ENCODE results near the gene TRAPPC2L.
"Not testable (repeated sequence)": the region's sequence is repeated elsewhere in the genome, so short reads cannot be mapped to it uniquely, and the experiment has no call there.

The TRAPPC2L gene

GRCh38 chr16:88819126-88819525, 37.8 kb upstream of the TRAPPC2L start:
- DNase-seq = no peak

DNA sequence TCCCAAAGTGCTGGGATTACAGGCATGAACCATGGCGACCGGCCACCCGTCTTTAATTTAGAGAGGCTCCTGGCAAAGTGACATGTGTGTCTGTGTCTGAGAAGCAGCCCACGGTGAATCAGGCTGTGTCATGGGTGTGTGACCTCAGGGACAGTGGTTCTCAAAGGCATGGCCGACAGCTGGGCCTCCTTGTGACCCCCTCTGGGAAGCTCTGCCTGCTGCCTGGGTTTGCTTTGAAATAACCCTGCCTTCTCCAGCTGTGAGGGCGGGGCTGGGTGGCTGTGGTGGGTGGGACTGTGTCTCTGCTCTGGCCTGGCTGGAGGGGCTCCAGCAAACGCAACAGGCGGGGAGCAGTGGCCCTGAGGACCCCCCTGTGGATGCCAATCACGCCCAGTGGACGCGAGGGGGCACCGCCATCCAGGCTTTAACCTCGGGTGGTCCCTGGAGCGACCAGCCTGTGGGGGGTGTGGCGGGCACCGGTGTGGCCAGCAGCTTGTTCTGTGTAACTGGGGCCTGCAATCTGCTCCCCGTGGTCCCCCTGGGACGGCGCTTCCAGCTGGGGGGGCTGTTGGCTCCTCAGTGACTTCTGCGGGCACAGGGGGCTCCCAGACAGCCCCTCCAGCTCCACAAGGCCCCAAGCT, 36.4 kb upstream of the TRAPPC2L start:
- no peak for DNase-seq

DNA sequence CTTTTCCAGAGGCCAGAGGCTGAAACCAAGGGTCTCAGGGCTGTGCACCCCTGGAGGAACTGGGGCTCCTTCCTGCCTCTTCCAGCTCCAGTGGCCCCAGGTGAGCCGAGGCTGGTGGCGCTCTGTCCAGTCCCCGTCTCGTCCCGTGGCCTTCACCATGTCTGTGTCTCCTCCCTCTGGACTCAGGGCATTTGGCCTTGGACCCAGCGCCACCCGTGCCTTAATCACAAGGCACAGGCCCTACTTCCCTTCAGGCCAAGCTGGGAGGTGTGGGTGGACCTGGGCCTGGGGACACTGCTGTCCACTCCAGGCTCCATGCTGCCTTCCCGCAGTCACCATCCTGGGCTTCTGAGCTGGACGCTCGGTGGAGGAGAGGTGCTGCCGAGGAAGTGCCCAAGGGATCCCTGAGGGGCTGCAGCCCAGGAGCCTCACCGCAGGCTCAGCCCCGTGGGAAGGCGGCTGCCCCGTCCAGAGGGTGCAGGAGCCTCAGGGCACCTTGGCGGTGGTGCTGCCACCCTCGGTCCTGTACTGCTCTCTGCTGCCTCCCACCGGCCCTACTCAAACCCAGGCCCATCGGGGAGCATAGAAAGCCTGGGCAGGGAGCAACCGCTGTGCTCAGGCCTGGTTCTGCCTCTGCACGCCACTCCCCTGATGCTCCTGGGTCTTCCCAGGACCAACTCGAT, 35.6 kb upstream of the TRAPPC2L start:
- no peak for DNase-seq

DNA sequence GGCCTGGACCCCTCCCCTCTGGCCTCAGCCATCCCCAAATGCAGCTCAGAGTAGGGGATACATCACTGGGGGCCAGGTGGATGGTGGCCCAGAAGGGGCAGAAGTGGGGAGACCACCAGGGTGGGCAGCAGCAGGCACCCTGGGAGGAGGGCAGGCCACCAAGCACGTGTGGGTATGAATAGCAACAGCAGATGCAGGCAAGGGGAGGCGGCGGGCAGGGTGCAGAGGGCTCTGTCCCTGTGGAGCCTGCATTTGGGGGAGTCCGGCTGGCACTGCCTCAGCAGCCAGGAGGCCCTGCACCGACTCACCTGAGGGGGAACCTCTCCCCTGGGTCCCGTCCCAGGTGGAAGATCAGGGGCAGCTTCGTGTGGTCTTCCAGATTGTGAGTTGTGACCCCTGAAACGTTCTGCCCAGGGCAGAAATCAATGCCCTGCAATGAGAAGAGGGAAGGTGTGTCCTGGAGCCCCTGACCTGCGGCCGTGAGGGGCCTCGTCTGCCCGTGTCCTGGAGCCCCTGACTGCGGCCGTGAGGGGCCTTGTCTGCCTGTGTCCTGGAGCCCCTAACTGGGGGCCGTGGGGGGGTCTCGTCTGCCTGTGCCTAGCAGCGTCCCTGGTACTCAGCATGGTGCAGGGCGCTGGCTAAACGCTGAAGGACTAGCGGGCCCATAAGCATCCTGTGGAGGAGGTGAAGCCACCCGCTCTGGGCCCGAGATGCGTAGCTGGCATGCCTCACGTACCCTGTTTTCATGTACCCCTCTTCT, 34.5 kb upstream of the TRAPPC2L start:
- no peak for DNase-seq

DNA sequence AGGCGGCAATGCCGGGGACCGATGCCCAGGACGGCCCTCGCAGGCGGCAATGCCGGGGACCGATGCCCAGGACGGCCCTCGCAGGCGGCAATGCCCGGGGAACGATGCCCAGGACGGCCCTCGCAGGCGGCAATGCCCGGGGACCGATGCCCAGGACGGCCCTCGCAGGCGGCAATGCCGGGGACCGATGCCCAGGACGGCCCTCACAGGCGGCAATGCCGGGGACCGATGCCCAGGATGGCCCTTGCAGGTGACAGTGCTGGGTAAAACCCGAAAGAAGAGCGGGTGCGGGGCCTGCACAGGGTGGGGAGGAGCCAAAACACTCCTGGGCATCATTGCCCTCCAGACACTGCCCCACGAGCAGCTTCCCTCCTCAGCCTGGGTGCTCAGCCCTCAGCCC, 33.3 kb upstream of the TRAPPC2L start:
- not testable (repeated sequence) for DNase-seq

- no peak for DNase-seq
Measured at GRCh38 chr16:88824256-88825077, 32.5 kb upstream of the TRAPPC2L start.

DNA sequence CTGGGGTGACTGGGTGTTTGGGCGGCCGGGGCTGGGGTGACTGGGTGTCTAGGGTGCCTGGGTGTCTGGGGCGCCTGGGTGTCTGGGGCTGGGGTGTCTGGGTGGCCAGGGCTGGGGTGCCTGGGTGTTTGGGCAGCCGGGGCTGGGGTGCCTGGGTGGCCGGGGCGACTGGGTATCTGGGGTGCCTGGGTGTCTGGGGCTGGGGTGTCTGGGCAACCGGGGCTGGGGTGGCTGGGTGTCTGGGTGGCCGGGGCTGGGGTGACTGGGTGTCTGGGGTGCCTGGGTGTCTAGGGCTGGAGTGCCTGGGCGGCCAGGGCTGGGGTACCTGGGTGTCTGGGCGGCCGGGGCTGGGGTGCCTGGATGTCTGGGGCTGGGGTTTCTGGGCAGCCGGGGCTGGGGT, 31.8 kb upstream of the TRAPPC2L start:
- no peak for DNase-seq

DNA sequence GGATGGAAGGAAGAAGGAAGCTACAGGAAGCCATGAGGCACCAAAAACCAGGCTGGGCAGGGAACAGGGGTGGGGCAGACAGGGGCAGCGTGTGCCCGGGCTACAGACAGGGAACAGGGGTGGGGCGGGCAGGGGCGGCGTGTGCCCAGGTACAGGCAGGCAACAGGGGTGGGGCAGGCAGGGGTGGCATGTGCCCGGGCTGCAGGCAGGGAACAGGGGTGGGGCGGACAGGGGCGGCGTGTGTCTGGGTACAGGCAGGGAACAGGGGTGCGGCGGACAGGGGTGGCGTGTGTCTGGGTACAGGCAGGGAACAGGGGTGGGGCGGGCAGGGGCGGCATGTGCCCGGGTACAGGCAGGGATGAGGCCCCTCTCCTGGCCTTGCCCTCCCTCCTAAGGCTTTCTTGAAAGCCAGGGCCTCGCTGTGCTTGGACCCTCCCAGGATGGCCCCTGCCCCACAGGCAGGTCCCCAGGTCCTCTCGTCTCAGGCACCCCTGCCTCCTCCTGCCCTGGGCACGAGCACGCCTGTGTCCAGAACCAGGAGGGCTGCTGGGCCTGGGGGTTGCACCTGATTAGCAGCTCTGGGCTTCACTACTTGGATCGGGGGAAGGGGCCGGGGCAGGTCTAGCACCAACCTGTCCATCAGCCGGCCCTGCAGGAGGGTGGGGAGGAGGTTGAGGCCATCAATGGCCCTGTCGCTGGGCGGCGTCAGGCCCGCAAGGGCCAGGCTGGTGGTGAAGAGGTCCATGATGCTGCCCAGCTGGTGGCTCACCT, 30.7 kb upstream of the TRAPPC2L start:
- no peak for DNase-seq

- no peak for DNase-seq
Measured at GRCh38 chr16:88827727-88828126, 29.2 kb upstream of the TRAPPC2L start.

DNA sequence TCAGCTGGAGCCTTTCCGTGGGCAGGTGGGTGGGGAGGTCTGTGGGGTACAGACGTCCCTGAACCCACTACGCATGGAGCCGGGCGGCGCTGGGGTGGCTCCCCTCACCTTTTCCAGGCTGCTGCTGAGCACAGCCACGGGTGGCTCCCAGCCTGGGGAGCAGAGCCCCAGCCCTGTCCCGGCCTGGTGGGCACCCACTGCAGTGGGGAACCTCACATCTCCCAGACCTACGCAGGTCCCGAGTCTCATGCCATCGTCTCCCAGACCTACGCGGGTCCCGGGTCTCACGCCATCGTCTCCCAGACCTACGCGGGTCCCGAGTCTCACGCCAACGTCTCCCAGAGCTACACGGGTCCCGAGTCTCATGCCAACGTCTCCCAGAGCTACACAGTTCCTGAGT, 28.2 kb upstream of the TRAPPC2L start:
- no peak for DNase-seq

GRCh38 chr16:88830258-88830657, 26.7 kb upstream of the TRAPPC2L start:
- no peak for DNase-seq

DNA sequence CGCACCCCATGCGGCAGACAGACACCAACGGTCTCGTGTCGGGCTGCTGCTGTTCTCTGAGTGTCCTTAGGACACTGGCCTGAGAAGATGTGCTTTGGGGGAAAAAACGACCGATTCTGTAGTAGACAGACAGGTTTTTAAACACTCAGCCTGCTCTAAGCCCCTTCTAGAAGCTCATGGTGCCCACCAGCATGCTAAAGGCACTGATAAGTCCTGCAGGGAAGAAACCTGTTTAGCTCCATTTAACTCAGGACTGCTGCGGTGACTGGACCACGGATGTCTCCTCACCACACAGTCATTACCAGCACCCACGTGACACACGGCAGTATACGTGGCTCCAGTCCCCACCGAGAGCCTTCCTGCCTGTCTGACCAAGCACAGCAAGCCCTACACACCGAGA, 26.1 kb upstream of the TRAPPC2L start:
- no peak for DNase-seq

DNA sequence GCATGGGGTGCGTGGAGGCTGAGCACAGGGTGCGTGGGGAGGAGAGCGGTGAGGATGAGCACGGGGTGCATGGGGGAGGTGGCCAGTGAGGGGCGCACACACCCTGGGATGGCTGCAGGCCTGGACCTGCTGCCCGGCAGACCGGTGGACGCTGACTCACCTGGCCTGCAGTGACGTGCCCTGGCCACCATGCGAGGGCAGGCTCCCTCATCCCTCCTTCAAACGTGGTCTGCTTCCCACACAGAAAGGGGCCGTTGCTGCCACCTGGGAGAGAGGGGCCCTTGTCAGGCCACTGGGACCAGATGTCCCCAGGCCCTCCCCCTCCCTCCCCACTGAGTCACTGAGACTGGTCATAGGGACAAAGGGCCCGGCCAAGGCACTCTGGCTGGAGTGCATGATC, 25.1 kb upstream of the TRAPPC2L start:
- DNase-seq = no peak

DNA sequence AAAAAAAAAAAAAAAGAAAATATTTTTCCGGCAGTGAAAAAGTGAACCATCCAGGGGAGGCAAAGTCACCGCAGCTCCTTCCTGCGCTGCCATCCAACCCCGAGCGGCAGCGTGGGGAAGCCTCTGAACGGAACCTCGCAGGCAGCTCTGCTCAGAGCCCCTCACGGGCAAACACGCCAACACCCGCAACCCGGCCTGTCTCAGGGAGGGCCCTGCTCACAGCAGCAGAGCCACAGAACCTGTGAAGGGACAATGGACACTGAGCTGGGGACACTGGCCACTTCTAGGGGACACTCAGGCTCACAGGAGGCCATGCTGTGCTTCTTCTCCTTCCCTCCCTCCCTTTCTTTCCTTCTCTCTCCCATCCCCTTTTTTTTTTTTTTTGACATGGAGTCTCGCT, 23.8 kb upstream of the TRAPPC2L start:
- no peak for DNase-seq

GRCh38 chr16:88834670-88835069, 22.3 kb upstream of the TRAPPC2L start:
- no peak for DNase-seq

GRCh38 chr16:88835383-88835782, 21.5 kb upstream of the TRAPPC2L start:
- no peak for DNase-seq

DNA sequence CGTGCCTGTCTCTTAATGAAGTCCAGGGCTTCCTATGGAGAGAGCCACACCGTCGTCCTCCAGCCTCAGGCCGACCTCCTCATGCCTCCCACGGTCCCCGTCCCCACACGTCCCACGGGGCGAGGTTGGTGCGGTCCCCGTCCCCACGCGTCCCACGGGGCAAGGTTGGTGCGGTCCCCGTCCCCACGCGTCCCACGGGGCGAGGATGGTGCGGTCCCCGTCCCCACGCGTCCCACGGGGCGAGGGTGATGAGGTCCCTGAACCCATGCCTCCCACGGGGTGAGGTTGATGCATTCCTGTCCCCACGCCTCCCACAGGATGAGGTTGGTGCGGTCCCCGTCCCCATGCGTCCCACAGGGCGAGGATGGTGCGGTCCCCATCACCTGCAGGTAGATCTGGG, 21.1 kb upstream of the TRAPPC2L start:
- no peak for DNase-seq

- no peak for DNase-seq
Measured at GRCh38 chr16:88836791-88837190, 20.1 kb upstream of the TRAPPC2L start.

DNA sequence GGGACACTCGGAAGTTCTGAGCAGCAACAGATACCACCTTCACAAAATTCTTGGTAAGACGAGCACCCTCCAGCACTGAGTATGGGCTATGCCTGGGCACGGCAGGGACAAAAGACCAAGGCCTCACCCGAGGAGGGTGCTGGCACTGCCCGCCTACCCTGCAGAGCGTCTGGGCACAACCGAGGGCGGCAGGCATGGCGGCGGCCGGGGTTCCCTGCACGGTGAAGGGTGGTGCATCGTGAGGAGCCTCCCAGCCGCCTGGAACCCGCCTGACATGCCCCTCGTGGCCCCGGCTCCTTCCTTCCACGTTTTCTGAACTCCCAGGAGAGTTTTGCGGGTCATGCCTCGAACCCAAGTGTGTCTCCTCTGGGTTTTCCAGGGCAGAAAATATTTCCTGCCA, 19.1 kb upstream of the TRAPPC2L start:
- no peak for DNase-seq

GRCh38 chr16:88838566-88838965, 18.4 kb upstream of the TRAPPC2L start:
- DNase-seq = no peak

DNA sequence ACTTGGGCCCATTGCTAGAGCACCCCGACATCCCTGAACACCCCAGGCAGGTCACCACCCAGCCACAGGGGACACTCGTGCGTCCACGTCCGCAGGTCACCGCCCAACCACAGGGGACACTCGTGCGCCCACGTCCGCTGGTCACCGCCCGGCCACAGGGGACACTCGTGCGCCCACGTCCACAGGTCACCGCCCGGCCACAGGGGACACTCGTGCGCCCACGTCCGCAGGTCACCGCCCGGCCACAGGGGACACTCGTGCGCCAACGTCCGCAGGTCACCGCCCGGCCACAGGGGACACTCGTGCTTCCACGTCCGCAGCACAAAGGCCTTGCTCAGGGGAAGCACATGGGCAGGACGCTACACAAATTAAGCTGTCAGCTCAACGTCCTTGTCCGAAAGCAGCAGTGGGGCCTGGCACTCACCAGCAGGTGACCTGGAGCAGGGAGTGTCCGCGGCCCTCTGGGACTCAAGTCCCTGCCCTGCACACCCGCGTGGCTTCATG, 17.8 kb upstream of the TRAPPC2L start:
- no peak for DNase-seq
